GM18505 (cell line): ENCODE results near the gene SLC4A1.

Source experiments
- ATAC-seq: cut with Tn5 transposase; IDR thresholded peaks from one replicate; pipeline ENCODE4 v1.9.1; 2021; ENCODE audit not compliant: unreplicated experiment
- POLR2A ChIP-seq: IDR thresholded peaks from 4 replicates; pipeline ENCODE4 v1.6.1; 2011; ENCODE audit warnings: borderline replicate concordance; ENCODE audit not compliant: insufficient read depth, insufficient read length; ENCODE audit errors: extremely low read depth

The SLC4A1 gene

DNA sequence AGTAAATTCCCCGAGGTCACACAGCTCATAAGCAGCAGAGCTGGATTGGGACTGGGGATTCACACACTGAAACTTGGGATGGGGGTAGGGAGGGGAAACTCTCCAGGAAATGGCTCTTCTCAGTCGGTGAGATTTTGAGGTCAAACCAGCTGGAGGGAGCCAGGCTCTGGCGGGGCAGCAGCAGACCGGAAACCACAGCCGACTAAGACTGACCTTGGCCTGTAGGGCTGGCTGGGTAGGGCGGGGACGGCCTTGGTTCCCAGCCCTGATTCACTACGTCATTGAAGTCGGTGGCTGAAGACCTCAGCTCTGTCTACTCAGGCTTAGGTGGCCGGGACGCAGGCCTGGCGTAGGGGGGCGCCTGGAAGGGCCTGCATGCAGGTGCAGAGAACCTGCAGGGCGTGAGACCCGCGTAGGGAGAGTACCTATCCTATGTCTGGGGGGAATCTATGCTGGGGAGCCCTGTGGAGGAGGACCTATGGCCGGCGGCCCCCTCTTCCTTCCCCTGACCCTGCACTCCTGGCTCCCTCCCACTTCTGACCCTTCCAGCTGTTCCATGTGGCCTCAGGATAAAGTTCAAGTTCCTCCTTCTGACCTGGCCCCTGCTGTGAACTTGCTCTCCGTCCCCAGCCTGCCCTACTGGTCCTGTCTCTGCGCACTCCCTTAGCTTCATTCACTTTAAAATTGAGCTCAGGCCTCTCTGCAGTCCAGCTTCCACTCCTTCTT is 11.9 kb upstream of the SLC4A1 start:
- no peak for ATAC-seq
- TF ChIP-seq POLR2A = no peak

GRCh38 chr17:44279346-44279665 is 11.4 kb upstream of the SLC4A1 start:
- TF ChIP-seq POLR2A = no peak
- ATAC-seq = no peak

DNA sequence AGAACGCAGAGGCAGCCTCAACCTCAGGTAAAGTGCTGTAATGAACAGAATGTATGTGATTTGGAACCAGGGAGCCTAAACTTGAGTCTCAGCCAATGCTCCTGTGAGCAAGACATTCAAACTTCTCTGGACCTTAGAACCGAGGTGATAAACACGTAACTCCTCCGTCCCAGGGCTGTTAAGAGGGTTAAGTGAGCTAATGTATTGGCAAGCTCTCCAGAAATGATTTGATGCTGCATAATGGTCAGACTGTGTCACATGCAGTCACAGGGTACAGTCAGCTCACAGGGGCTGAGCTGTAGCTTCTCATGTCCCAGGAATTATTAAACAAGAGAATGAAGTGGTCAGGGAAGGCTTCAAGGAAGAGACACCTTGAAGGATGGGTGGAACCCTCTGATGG is 10.0 kb upstream of the SLC4A1 start:
- TF ChIP-seq POLR2A = no peak
- no peak for ATAC-seq

DNA sequence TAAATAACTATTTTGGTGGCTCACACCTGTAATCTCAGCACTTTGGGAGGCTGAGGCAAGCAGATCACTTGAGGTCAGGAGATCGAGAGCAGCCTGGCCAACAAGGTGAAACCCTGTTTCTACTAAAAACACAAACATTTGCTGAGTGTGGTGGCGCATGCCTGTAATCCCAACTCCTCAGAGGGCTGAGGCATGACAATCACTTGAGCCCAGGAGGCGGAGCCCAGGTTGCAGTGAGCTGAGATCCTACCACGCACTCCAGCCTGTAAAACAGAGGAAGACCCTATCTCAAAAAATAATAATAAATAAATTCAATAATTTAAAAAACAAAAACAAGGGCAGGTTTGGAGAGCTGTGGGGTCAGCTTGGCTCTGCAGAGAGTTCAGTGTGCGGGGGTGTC is 5.7 kb upstream of the SLC4A1 start:
- TF ChIP-seq POLR2A = no peak
- ATAC-seq = no peak

DNA sequence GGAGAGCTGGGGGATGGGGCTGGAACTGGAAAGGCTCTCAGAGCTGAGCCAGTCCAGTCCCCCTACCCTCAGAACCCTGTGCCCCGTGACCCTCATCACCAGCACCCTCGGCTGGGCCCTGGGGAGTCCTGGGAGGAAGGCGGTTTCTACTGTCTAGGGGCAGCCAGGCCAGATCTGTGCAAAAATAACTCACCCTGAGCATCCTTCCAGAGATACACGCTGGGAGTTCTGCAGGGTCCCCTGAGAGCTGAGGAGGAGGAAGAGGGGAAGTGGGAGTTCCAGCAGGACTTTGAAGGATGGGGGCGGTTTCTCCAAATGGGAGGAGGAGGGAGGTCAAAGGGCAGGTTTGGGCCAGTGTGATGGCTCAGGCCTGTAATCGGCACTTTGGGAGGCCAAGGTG is 5.0 kb upstream of the SLC4A1 start:
- TF ChIP-seq POLR2A = no peak
- no peak for ATAC-seq

DNA sequence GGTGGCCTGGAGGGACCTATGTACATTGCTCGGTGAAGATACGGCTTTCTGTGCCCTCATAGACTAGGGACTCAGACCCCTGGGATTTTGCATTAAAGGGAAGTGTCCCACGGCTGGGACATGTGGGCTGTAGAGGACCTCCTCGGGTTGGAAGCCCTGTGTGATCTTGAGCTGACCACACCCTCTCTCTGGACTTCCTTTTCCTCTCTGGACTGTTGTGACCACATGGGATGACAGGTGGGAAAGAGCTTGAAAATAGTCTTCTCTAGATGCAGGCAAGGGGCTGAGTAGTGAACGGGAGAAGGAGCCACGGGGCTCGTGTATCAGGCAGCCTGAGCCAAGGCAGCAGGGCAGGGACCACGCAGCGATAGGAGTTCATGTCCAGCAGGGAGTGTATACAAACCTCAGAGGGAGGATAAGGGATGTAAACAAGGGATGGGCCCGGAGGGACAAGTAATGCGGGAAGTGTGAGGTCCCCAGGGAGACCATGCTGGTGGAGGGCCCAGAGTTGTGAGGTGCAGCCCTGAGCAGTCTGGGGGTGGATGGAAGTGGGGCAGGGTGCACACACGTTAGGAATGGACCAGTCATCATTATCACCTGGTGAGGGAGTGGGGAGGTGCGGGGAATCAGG is 4.5 kb upstream of the SLC4A1 start:
- ATAC-seq = no peak
- no peak for TF ChIP-seq POLR2A

GRCh38 chr17:44269535-44270240 is 1.8 kb upstream of the SLC4A1 start:
- no peak for TF ChIP-seq POLR2A

DNA sequence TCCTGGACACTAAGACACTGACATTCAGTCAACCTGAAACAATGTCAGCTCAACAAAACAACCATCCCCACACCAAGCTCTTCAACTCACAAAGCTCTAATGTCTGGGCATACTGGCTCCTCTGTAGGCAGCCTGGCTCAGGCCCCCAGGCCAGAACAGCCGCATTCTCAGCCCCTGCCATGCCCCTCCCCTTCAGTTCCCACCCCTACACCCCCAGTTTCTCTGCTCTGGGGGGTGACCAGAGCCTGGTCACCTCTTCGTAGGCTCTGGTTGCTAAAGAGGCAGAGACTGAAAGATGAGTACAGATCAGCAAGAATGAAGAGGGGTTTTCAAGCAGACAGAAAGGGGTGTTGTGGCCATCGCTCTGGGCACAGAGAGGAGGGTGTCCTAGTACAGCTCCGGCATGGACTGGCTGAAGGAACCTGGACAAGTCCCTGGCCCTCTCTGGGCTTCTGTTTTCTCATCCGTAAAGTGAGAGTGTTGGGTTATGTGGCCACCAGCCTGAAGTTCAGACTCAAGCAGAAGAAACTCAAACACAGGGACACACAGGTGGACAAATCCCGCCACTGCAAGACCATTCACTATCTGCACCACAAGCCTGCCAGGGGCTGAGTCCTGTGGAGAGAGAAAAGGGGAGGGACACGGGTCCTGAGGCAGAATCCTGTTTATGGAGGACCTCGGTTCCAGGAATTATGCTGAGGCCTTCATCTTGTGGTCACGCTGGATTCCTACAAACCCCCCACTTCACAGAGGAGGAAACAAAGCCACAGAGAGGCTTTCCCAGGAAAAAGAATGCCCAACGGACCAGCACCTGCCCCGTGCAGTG is 987 bp upstream of the SLC4A1 start:
- no peak for TF ChIP-seq POLR2A

More at GRCh38 chr17:44269535-44270240, 1.8 kb upstream of the SLC4A1 start:
- ATAC-seq = no peak

DNA sequence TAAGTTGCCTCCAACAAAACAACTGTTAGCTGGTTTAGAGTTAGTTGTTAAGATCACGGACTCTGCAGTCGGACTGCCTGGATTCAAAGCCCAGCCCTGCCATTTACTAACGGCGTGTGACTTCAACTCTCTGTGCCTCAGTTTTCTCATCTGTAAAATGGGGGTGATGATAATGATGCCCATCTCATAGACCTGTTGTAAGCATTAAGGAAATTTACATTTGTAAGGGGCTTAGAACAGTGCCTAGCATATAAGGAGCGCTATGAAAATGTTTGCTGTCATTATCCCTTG is 825 bp downstream of the SLC4A1 start:
- no peak for TF ChIP-seq POLR2A
- ATAC-seq = no peak

More for the DNA sequence above, 987 bp upstream of the SLC4A1 start:
- ATAC-seq = no peak

DNA sequence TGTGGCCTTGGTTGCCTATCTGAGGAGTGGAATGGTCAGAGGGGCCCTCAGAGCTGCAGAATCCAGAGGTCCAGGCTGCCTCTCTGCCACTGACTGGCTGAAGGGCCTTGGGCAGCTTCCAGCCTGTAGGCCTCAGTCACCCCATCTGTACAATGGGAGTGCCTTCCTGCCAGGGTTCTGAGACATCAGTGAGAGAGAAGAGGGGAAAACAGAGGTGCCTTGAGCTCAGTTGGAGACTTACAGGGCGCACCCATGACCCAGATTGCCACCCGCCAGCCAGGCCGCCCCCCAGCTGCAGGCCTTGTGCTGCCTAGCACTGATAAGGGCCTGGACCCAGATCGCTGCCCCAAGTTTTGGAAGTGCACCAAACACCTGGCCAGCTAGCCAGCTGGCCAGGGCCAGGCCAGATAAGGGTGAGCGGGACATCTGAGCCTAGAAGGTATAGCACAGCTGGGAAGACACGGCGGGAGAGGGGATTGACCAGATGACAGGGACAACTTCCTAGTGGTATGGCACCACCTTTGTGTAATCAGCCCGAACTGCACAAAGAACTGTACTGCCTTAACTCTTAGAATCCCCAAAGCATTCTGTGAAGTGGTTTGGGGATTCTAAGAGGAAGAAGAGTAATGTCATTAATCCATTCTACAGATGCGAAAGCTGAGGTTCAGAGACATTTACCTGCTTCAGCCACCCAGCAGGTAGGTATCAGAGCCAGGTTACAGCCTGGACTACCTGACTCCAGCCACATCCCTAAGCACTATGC is 1.4 kb downstream of the SLC4A1 start:
- no peak for TF ChIP-seq POLR2A
- no peak for ATAC-seq

DNA sequence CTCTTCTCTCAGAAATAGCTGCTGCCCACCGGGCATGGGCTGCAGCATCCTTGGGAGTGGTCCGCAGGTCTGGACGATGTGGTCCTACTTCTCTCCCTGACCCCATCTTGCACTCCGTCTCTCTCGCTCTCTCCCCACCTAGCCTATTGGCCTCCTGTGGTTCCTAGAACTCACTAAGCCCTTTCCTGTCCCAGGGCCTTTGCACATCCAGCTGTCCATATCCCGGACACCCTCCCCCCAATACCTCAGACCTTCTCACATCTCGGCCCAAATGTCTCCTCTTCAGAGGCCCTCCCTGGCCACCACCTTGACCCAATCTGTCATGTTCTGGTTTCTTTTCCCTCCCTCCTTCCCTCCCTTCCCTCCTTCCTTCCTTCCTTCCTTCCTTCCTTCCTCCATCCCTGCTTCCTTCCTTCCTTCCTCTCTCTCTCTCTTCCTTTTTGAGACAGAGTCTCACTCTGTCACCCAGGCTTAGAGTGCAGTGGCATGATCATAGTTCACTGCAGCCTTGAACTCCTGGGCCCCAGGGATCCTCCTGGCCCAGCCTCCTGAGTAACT is 4.5 kb downstream of the SLC4A1 start:
- ATAC-seq = no peak
- TF ChIP-seq POLR2A = no peak

- no peak for TF ChIP-seq POLR2A
- ATAC-seq = no peak
These were observed 5.2 kb downstream of the SLC4A1 start for GRCh38 chr17:44262654-44263225.
